ENCODE results near the gene CFAP43.

Gene CFAP43

GRCh38 chr10:104123397-104123796 lies 108.8 kb downstream of the CFAP43 start:
- no peak for DNase-seq

DNA sequence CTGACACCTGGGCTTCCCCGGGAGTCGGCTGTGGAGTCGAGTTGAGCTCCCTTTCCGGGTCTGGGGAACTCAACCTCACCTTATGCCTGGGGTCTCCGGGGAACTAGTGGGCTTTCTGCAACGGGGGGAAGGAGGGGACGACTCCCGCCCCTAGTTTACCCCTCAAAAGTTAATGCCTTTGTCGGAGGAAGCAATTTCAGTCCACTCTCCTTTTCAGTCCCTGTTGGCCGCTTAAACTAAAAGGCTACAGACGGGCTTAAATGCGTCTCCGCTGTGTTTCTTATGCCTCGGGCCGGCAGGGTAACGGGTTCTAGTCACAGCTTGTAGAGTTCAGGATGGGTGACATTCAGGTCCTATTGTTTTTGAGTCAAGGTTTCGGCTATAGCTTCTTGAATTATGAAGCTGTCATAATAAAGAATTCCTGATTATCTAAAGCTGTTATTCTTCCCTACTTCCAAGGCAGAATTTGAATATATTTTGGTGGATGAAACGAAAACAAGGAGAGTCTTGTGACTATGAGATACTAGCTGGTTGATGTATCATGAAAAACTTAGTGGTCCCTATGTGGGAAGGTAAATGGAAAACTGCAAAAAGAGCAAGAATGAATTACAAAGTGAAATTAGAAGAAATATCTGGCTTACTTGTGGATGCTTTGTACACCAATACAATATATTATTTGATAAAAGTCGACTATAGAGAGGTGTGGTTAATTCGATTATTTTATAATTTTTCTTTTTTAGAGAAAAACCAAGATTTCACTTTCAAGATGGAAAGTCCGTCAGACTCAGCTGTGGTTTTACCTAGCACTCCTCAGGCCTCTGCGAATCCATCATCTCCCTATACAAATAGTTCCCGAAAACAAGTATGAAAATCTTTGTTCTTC lies 109.7 kb downstream of the CFAP43 start:
- DNase-seq: no peak

GRCh38 chr10:104121485-104122224 lies 110.5 kb downstream of the CFAP43 start, which contains the start of gene SFR1:
Gene SFR1 (plus strand): TSS chr10:104122171. CDS start chr10:104122184, 13 bp downstream.
- peak; percentile 97 for DNase-seq

DNA sequence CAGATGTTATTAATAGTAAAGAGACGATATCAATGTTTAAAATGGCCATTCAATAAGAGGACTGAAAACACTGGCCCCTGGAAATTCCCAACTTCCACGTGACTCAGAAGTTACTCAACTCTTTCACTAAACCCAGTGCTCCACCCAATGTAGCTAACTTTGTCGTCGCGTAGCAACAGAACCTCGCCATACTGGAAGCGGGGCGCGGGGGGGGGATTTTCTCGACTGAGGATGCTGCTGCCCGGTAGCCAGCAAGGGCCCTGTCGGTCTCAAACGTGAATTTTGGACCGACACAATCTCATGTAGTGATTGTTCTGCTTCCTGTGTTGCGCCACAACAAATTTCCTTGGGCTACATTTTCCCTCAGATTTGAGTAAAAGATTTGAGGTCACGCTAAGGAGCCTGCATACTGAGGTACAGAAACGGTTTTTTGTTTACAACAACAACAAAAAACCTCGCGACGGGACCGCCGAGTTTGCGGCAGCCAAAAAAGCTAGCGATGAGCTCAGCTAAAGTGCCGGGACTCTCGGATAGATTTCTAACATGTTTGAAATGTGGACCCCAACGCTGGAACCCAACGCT lies 111.2 kb downstream of the CFAP43 start:
- peak; percentile 95 for DNase-seq

DNA sequence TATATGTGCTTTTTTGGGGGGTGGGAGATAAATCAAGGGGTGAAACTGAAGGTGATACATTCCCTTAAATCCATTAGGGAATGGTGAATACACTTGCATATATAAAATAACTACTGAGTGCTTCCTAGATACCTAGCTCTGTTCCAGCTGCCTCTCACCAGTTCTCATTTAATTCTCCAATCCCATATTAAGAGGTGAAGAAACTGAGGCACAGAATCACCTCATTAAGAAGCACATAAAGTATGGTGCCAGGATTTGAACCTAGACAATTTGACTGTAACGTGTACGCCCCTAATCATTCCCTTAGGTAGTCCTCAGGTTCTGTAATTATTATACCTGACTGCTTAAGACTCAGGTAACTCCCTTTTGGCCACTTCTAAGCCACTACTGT lies 111.7 kb downstream of the CFAP43 start:
- DNase-seq: no peak

DNA sequence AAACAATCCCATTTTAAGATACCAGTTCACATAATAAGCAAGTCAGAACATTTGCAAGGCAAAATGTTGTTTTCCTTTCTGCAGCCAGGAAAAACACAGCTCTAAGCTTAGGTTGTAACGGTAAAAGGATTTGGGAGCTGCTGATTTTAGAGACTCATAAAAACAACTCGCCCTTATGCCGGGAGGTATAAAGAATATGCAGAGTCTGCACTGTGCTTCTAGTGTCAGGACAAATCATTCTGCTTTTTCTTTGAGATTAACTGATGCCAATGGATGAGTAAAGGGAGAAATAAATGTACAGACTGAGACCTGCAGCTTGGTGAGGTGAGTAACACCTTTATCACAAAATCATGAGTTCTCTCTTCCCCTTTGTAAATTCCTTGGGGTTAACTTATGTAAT lies 112.2 kb downstream of the CFAP43 start:
- peak; percentile 22 for DNase-seq

GRCh38 chr10:104117839-104118323 lies 114.3 kb downstream of the CFAP43 start:
- DNase-seq: peak; percentile 88

- no peak for DNase-seq
Observed at GRCh38 chr10:104113376-104113956, 118.7 kb downstream of the CFAP43 start.

- peak; percentile 95 for DNase-seq
Observed at GRCh38 chr10:104109908-104110662, 122.1 kb downstream of the CFAP43 start.

- no peak for DNase-seq
Observed at GRCh38 chr10:104104926-104105325, 127.2 kb downstream of the CFAP43 start.

GRCh38 chr10:104104418-104104817 lies 127.7 kb downstream of the CFAP43 start:
- no peak for DNase-seq

GRCh38 chr10:104103956-104104355 lies 128.2 kb downstream of the CFAP43 start:
- DNase-seq: no peak

GRCh38 chr10:104101902-104102301 lies 130.3 kb downstream of the CFAP43 start:
- DNase-seq: no peak

GRCh38 chr10:104100795-104101194 lies 131.4 kb downstream of the CFAP43 start:
- no peak for DNase-seq

GRCh38 chr10:104099941-104100340 lies 132.2 kb downstream of the CFAP43 start:
- no peak for DNase-seq

GRCh38 chr10:104099269-104099668 lies 132.9 kb downstream of the CFAP43 start:
- no peak for DNase-seq

DNA sequence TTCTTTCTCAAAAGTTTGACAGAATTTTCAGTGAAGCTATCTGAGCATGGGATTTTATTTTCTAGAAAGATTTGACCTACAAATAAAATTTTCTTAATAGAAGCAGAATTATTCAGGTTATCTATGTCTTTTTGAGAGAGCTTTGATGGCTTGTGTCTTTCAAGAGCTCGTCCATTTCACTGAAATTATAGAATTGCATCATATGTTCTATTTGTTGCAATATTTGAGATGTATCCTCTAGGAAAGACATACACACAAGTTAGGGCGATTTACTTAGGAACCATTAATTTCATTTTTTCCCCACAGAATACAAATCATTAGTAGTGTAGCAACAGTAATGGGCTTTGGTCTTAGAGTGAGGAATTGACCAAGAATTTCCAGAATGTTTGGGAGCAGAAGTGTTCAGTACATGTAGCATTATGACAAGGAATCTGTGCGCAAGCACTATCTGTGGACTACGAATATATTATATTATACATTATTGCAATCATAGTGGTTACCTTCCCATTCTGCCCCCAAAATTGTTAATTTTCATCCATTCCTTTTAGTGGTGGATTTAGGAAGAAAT lies 133.7 kb downstream of the CFAP43 start:
- no peak for DNase-seq

DNA sequence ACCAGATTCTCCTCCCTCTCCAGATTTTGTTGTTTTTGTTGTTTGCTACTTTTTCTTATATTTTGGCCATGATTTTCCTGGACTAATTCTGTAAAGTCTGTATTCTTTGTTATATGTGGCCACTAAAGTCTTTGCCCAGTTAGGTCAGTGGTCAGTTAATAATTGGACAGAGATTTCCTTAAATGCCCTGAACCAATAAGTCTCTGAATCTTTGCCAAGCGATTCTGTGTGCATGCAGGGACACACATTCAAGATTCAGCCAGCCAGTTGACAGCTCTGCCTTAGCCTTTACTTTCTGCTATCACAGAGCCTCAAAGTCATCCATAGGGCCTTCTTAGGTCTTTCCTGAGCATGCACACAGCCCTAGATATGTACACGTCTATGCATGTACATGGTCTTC lies 135.5 kb downstream of the CFAP43 start:
- DNase-seq: no peak

- DNase-seq: no peak
Observed at GRCh38 chr10:104092749-104093148, 139.4 kb downstream of the CFAP43 start.

- no peak for DNase-seq
Observed at GRCh38 chr10:104090611-104091010, 141.6 kb downstream of the CFAP43 start.

DNA sequence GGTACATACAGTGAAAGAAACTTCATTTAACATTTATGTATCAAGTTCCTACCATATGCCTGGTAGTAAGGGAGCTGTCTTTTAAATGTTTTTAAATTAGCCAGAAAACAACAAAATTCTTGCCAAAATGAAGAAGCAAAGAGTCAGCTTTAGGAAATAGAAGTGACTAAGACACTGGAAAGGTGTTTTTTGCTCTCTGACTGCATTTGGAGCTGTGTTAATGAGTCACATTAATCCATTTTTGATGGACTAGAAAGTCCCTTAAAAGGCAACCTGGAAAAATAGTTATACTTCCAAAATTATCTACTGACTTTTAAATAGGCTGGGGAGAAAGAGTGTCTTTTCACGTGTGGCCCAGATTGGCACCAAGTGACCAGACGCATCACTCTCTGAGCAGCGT lies 142.5 kb downstream of the CFAP43 start:
- DNase-seq: no peak

DNA sequence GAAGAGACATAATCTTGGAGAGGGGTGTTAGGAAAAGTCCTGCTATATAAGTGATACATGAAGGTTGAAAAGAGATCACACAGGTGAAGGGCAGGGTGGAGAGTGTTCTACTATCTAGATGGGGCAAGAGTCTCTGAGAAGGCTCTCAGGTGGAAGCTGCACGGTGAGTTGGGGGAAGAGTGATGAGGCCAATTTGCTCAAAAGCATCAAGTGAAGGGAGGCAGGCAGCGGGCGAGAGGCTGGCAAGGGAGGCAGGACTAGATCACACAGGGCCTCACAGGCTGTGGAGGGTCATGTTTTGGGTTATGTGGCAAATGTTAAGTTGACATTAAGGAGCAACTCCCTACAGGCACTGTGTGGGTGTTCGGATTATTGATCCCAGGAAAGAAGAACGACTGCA lies 143.9 kb downstream of the CFAP43 start:
- no peak for DNase-seq

Measured in kidney glomerular epithelial cell (primary cell).